Forelimb muscle (tissue), 1 donor: ENCODE data around the gene NUDT8. TPM values are rescaled to one million over a fixed set of nuclear protein-coding genes. Genes with fewer than 3 reads are reported as not detected.
"Not testable (repeated sequence)": the region's sequence is repeated elsewhere in the genome, so short reads cannot be mapped to it uniquely, and the experiment has no call there.

Source experiments
- DNase-seq: peaks from one replicate; pipeline ENCODE4 v3.0.0-alpha.2; 2013; ENCODE audit warnings: low read depth
- polyA plus RNA-seq: library from polyadenylated mRNA; unstranded; fragments of 120-200 nt; gene quantifications from one replicate; pipeline ENCODE4 v1.2.1, GENCODE V29; 2013; ENCODE audit not compliant: insufficient read length

The NUDT8 gene
- polyA plus RNA-seq, 1 donor, result 3.7 TPM

DNA sequence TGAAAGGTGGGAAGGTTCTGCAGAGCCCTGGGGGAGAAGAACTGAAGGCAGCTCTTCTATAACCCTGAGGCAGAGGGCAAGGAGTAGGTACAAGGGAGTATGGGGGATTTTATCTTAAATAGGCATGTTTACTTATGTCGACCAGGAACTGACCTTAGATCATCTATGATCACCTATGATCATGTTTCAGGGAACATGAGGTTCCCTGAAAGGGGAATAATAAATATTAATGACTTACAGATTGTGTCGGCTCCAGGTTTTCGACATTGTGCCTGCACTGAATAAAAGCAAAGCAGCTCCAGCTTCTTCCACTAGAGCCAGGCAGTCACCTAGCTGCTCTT is 36.2 kb downstream of the NUDT8 start:
- no peak for DNase-seq

DNA sequence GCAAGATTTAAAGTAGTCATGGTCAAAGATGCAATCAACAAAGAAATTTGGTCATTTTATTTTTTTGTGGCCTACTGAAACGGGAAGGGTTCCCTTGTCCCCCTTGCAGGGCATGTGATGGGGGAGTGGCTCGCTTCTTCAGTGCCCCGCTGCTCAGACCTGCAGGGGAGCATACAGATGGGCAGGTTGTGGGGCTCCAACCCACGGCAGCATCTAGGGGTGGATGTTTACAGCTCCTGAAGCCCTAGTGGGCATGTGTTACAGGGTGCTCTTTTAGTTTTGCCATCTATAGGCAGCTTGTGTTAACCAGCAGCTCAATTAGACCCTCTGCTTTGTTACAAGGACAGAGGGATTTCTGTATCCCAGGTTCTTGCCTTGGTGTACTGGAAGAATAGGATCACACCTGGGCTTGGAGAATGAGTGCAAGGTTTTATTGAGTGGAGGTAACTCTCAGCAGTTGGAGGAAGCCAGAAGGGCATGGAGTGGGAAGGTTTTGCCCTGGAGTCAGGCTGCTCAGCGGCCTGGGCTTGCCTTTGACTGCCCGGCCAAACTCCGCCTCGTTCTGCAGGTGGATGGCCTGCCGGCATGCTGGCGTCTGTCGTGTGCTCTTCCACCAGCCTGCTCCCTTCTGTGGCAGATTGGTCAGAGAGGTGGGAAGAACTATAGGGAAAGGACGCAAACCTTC is 36.7 kb downstream of the NUDT8 start:
- no peak for DNase-seq

DNA sequence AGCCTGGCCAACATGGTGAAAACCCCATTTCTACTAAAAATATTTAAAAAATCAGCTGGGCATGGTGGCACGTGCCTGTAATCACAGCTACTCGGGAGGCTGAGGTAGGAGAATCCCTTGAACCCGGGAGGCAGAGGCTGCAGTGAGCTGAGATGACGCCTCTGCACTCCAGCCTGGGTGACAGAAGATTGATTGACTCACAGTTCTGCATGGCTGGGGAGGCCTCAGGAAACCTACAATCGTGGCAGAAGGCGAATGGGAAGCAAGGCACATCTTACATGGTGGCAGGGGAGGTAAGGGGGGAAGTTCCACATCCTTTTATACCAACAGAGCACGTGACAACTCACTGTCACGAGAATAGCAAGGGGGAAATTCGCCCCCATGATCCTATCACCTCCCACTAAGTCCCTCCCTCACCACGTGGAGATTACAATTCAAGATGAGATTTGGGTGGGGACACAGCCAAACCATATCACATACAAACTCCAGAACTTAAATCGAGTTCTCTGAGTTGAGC is 40.8 kb downstream of the NUDT8 start:
- DNase-seq, result not testable (repeated sequence)

DNA sequence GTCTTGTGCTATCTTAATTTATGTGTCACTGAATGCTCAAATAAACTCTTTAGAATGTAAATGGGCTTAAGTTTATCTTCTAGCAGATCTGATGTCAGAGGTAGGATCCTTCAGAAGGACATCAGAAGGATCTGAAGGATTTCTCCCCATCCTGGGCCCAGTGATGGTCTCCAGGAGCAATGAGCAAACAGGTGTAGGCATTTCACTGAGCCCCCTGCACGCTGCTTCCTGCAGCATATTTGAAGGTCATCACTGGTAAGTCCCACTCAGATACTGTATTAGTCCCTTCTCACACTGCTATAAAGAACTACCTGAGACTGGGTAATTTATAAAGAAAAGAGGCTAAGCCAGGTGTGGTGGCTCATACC is 41.6 kb downstream of the NUDT8 start:
- DNase-seq, result no peak

DNA sequence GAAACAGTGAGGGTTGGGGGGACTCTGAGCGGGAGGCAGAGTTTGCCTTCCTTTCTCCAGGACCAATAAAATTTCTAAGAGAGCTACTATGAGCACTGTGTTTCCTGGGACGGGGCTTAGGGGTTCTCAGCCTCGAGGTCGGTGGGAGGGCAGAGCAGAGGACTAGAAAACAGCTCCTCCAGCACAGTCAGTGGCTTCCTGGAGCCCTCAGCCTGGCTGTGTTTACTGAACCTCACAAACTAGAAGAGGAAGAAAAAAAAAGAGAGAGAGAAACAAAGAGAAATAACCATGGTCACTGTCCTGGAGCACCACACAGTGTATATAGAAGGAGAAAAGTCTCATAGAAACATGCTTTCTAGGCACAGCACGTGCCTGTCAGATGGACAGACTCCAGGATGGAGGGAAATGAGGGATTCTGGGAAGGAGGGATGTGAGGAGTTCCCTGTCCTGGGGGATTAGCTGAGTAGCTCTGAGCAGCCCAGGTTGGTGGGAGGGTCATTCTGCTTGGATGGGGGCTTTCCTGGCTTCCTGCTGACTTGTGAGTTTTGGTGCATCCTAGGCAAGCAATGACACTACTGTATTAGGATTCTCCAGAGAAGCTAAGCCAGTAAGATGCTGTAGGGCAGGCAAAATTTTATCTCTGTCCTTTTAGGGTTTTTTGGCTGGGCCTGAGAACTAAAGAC is 43.0 kb downstream of the NUDT8 start:
- DNase-seq, result no peak

DNA sequence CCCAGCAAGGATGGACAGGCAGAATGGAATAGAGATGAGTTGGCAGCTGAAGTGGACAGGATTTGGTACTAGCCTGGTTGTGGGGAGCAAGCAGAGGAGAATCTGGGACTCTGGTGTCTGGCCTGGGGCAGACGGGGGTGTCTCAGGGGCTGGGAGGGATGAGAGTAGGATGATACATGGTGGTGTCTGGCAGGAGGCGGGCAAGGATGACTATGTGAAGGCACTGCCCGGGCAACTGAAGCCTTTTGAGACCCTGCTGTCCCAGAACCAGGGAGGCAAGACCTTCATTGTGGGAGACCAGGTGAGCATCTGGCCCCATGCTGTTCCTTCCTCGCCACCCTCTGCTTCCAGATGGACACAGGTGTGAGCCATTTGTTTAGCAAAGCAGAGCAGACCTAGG is 43.8 kb downstream of the NUDT8 start:
- no peak for DNase-seq

DNA sequence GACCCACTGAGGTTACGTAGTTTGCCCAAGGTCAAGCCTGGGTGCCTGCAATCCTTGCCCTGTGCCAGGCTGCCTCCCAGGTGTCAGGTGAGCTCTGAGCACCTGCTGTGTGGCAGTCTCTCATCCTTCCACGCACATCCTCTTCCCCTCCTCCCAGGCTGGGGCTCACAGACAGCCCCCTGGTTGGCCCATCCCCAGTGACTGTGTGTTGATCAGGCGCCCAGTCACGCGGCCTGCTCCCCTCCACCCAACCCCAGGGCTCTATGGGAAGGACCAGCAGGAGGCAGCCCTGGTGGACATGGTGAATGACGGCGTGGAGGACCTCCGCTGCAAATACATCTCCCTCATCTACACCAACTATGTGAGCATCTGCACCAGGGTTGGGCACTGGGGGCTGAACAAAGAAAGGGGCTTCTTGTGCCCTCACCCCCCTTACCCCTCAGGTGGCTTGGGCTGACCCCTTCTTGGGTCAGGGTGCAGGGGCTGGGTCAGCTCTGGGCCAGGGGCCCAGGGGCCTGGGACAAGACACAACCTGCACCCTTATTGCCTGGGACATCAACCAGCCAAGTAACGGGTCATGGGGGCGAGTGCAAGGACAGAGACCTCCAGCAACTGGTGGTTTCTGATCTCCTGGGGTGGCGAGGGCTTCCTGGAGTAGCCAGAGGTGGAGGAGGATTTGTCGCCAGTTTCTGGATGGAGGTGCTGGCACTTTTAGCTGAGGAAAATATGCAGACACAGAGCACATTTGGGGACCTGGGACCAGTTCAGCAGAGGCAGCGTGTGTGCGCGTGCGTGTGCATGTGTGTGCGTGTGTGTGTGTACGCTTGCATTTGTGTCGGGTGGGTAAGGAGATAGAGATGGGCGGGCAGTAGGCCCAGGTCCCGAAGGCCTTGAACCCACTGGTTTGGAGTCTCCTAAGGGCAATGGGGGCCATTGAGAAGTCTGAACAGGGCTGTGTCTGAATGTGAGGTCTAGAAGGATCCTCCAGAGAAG is 44.6 kb downstream of the NUDT8 start:
- no peak for DNase-seq

DNA sequence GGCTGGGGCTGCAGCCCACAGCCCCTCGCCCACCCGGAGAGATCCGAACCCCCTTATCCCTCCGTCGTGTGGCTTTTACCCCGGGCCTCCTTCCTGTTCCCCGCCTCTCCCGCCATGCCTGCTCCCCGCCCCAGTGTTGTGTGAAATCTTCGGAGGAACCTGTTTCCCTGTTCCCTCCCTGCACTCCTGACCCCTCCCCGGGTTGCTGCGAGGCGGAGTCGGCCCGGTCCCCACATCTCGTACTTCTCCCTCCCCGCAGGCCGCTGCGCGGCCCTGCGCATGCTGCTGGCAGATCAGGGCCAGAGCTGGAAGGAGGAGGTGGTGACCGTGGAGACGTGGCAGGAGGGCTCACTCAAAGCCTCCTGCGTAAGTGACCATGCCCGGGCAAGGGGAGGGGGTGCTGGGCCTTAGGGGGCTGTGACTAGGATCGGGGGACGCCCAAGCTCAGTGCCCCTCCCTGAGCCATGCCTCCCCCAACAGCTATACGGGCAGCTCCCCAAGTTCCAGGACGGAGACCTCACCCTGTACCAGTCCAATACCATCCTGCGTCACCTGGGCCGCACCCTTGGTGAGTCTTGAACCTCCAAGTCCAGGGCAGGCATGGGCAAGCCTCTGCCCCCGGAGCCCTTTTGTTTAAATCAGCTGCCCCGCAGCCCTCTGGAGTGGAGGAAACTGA is 45.4 kb downstream of the NUDT8 start:
- DNase-seq, result no peak

DNA sequence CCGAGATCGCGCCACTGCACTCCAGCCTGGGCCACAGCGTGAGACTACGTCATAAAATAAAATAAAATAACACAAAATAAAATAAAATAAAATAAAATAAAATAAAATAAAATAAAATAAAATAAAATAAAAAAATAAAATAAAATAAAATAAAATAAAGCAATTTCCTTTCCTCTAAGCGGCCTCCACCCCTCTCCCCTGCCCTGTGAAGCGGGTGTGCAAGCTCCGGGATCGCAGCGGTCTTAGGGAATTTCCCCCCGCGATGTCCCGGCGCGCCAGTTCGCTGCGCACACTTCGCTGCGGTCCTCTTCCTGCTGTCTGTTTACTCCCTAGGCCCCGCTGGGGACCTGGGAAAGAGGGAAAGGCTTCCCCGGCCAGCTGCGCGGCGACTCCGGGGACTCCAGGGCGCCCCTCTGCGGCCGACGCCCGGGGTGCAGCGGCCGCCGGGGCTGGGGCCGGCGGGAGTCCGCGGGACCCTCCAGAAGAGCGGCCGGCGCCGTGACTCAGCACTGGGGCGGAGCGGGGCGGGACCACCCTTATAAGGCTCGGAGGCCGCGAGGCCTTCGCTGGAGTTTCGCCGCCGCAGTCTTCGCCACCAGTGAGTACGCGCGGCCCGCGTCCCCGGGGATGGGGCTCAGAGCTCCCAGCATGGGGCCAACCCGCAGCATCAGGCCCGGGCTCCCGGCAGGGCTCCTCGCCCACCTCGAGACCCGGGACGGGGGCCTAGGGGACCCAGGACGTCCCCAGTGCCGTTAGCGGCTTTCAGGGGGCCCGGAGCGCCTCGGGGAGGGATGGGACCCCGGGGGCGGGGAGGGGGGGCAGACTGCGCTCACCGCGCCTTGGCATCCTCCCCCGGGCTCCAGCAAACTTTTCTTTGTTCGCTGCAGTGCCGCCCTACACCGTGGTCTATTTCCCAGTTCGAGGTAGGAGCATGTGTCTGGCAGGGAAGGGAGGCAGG is 46.2 kb downstream of the NUDT8 start, which contains the start of gene GSTP1:
Gene GSTP1 (plus strand): TSS at position 566 of the 958 bp plus-strand sequence. CDS start 32 bp downstream, at position 598.
- peak; percentile 67 for DNase-seq

DNA sequence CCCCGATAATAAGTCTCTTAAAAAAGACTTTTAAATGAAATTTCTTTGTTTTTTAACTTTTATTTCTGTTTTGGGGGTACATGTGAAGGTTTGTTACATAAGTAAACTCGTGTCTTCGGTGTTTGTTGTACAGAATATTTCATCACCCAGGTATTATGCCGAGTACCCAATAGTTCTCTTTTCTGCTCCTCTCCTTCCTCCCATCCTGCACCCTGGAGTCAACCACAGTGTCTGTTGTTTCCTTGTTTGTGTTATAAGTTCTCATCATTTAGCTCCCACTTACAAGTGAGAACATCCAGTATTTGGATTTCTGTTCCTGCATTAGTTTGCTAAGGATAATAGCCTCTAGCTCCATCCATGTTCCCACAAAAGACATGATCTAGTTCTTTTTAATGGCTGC is 47.7 kb downstream of the NUDT8 start:
- DNase-seq, result no peak

DNA sequence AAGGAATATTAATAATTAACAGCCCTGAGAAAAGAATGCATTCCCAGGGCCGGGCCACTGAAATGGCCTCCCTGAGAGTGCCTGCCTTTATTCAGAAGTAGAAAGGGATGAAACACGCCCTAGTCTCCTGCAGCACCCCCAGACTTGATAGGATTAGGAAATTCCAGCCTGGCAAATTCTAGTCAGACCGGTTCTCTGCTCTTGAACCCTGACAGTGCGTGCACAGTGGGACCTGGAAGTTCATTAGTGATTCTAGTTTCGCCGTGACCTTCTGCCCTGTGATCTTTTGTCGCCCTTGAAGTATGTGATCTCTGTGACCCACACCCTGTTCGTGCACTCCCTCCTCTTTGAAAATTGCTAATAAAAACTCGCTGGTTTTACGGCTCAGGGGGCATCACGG is 48.3 kb downstream of the NUDT8 start:
- DNase-seq, result no peak

DNA sequence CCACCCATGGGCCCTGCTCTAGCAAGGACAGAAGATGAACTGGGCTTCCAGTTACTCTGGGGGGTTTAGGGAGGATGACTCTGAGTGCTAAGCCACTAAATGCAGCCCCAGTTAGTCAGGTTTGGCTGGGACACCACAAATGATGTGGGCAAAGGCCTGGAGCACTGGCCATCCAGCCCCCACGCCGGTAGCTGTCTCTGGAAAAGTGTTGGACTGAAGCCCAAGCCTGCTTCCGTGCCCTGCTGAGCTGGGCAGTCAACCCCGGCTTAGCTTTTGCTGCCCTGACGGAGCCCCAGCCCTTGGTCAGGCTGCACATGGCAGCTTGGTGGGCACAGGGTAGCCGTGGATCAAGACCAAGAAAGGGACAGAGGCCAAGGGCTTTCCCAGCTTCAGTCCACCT is 51.8 kb downstream of the NUDT8 start:
- DNase-seq, result no peak

Other genes starting within 250 kb of the NUDT8 start
- 8.2 TPM for gene RAD9A, start 238.0 kb downstream of the NUDT8 start, polyA plus RNA-seq
- gene PPP1CA, start 228.1 kb downstream of the NUDT8 start, polyA plus RNA-seq, result 123 TPM
- 6.6 TPM for gene TBC1D10C, start 225.9 kb downstream of the NUDT8 start, polyA plus RNA-seq
- gene CARNS1, start 214.3 kb downstream of the NUDT8 start, polyA plus RNA-seq, result 73.3 TPM
- 32.0 TPM for gene RPS6KB2, start 201.4 kb downstream of the NUDT8 start, polyA plus RNA-seq
- 1.1 TPM for gene PTPRCAP, start 192.3 kb downstream of the NUDT8 start, polyA plus RNA-seq
- 26.2 TPM for gene CORO1B, start 186.5 kb downstream of the NUDT8 start, polyA plus RNA-seq
- gene GPR152, start 177.2 kb downstream of the NUDT8 start, polyA plus RNA-seq, result not detected
- 1.1 TPM for gene CABP4, start 174.6 kb downstream of the NUDT8 start, polyA plus RNA-seq
- gene TMEM134, start 160.7 kb downstream of the NUDT8 start, polyA plus RNA-seq, result 53.4 TPM
- gene AIP, start 146.9 kb downstream of the NUDT8 start, polyA plus RNA-seq, result 42.0 TPM
- gene PITPNM1, start 124.6 kb downstream of the NUDT8 start, polyA plus RNA-seq, result 6.3 TPM
- gene CDK2AP2, start 121.8 kb downstream of the NUDT8 start, polyA plus RNA-seq, result 16.2 TPM
- not detected for gene CABP2, start 106.5 kb downstream of the NUDT8 start, polyA plus RNA-seq
- 200 TPM for gene GSTP1, start 46.1 kb downstream of the NUDT8 start, polyA plus RNA-seq
- 151 TPM for gene NDUFV1, start 23.0 kb downstream of the NUDT8 start, polyA plus RNA-seq
- not detected for gene TBX10, start 9.8 kb upstream of the NUDT8 start, polyA plus RNA-seq
- 0.63 TPM for gene ACY3, start 20.8 kb upstream of the NUDT8 start, polyA plus RNA-seq
- not detected for gene ALDH3B2, start 44.7 kb upstream of the NUDT8 start, polyA plus RNA-seq